ENCODE data around the gene SLC9A8.

- TF ChIP-seq SMC3 (IDR thresholded peaks at IDR 0.05; ENCODE audit: low read depth, low read length) (no peak), MAZ (IDR thresholded peaks at IDR 0.05; ENCODE audit: borderline replicate concordance, low read depth, low read length) (no peak), NFE2L2 (IDR thresholded peaks at IDR 0.05; ENCODE audit: low read depth, low read length) (no peak), RCOR1 (IDR thresholded peaks at IDR 0.05; ENCODE audit: insufficient replicate concordance, low read length) (no peak), POLR2A (IDR thresholded peaks at IDR 0.05; ENCODE audit: low read depth, low read length) (no peak), CHD1 (IDR thresholded peaks at IDR 0.05; ENCODE audit: low read depth, low read length) (no peak), MXI1 (IDR thresholded peaks at IDR 0.05; ENCODE audit: borderline replicate concordance, low read depth, low read length) (no peak)
- TF ChIP-seq, protein P1, sequence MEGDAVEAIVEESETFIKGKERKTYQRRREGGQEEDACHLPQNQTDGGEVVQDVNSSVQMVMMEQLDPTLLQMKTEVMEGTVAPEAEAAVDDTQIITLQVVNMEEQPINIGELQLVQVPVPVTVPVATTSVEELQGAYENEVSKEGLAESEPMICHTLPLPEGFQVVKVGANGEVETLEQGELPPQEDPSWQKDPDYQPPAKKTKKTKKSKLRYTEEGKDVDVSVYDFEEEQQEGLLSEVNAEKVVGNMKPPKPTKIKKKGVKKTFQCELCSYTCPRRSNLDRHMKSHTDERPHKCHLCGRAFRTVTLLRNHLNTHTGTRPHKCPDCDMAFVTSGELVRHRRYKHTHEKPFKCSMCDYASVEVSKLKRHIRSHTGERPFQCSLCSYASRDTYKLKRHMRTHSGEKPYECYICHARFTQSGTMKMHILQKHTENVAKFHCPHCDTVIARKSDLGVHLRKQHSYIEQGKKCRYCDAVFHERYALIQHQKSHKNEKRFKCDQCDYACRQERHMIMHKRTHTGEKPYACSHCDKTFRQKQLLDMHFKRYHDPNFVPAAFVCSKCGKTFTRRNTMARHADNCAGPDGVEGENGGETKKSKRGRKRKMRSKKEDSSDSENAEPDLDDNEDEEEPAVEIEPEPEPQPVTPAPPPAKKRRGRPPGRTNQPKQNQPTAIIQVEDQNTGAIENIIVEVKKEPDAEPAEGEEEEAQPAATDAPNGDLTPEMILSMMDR (conservative IDR thresholded peaks at IDR 0.05; ENCODE audit: low read depth, low read length), result no peak
Observed at GRCh38 chr20:49804364-49804763, 8.3 kb upstream of the SLC9A8 start.
